Upper lobe of left lung (tissue), 4 donors: ENCODE data around the gene COX7B2.

Source experiments
- CTCF ChIP-seq, 6 experiments: fragments of 450-650 bp in 4 of 6; fragments of 200-600 bp in 2 of 6; sonication (generic) in 2 of 6; IDR thresholded peaks; one replicate each; pipeline ENCODE4 v1.5.1; 2016 to 2019; ENCODE audit warnings: antibody characterized with exemption in 6 of 6
- EP300 ChIP-seq, 4 donors: sonication (generic); formaldehyde crosslinking; IDR thresholded peaks; one replicate each; pipeline ENCODE4 v1.5.1; 2017; ENCODE audit warnings: antibody characterized with exemption in 4 of 4, control low read depth in 2 of 4
- POLR2A ChIP-seq, 4 donors: fragments of 450-650 bp; IDR thresholded peaks; one replicate each; pipeline ENCODE4 v1.5.1; 2016 to 2017; ENCODE audit warnings: antibody characterized with exemption in 4 of 4, mild to moderate bottlenecking in 2 of 4
- POLR2AphosphoS5 ChIP-seq, 2 donors: sonication (generic); formaldehyde crosslinking; IDR thresholded peaks; one replicate each; pipeline ENCODE4 v1.5.1; 2017; ENCODE audit warnings: antibody characterized with exemption in 2 of 2

GRCh38 chr4:46908148-46908547 lies 897 bp downstream of the COX7B2 start:
- TF ChIP-seq POLR2AphosphoS5 (IDR thresholded peaks at IDR 0.05) (no peak), POLR2A (IDR thresholded peaks at IDR 0.05) (no peak), EP300 (IDR thresholded peaks at IDR 0.05) (no peak), CTCF (IDR thresholded peaks at IDR 0.05) (no peak)
